HEK293T (cell line): ENCODE results near the gene PBXIP1.

Experiments used
- BHLHE40 ChIP-seq: fragments of 450-650 bp; IDR thresholded peaks from 2 replicates; pipeline ENCODE4 v1.6.1; 2016; ENCODE audit warnings: mild to moderate bottlenecking, moderate library complexity, borderline replicate concordance
- ELF4 ChIP-seq: fragments of 450-650 bp; IDR thresholded peaks from 2 replicates; pipeline ENCODE4 v1.6.1; 2017; ENCODE audit warnings: antibody characterized with exemption
- FOXK2 ChIP-seq: fragments of 450-650 bp; IDR thresholded peaks from 2 replicates; pipeline ENCODE4 v1.6.1; 2016; ENCODE audit warnings: mild to moderate bottlenecking
- FOXM1 ChIP-seq: fragments of 450-650 bp; IDR thresholded peaks from 2 replicates; pipeline ENCODE4 v1.6.1; 2017; ENCODE audit warnings: mild to moderate bottlenecking, borderline replicate concordance
- NFRKB ChIP-seq: fragments of 450-650 bp; IDR thresholded peaks from 2 replicates; pipeline ENCODE4 v1.6.1; 2016; ENCODE audit warnings: mild to moderate bottlenecking, moderate library complexity
- TARDBP ChIP-seq: fragments of 450-650 bp; IDR thresholded peaks from 2 replicates; pipeline ENCODE4 v1.6.1; 2016
- ZNF384 ChIP-seq: fragments of 450-650 bp; IDR thresholded peaks from 2 replicates; pipeline ENCODE4 v1.6.1; 2016

DNA sequence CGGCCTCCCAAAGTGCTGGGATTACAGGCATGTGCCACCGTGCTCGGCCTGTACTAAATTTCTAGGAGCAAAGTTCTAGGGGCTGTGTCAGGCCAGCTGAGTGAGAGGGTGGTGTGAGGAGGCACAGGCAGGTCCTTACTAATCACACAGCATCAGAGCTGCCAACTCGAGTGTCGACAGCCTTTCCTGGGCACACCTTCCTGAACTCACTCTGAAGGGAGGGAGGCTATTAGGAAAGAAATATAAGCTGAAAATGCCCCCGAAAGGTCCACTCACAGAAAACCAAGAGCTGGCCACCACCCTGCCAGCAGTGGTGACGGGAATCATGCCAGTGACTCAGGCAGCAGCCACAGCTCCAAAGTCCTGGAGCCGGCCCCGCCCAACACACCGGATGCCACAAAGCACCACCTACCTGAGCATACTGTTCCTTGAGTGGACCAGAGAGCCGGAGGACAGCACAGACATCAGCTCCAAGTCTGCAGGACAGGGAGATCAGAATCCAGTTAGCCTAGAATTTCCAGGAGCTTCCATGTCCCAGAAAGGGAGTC, 23.9 kb downstream of the PBXIP1 start:
- TF ChIP-seq FOXK2: no peak
- no peak for TF ChIP-seq TARDBP
- TF ChIP-seq NFRKB: no peak
- TF ChIP-seq ZNF384: no peak
- no peak for TF ChIP-seq FOXM1
- no peak for TF ChIP-seq ELF4
- no peak for TF ChIP-seq BHLHE40
